GM10847 (cell line): ENCODE measurements around the gene CCDC18.

Experiments
- POLR2A ChIP-seq: IDR thresholded peaks from 2 replicates; pipeline ENCODE4 v1.6.1; 2011; ENCODE audit not compliant: insufficient read length; ENCODE audit errors: extremely low read depth

CCDC18 gene

GRCh38 chr1:93255222-93256079 lies 74.9 kb downstream of the CCDC18 start:
- no peak for TF ChIP-seq POLR2A

- no peak for TF ChIP-seq POLR2A
These were observed 75.9 kb downstream of the CCDC18 start for GRCh38 chr1:93256433-93256832.

GRCh38 chr1:93257889-93258288 lies 77.4 kb downstream of the CCDC18 start:
- no peak for TF ChIP-seq POLR2A

GRCh38 chr1:93262645-93263044 lies 82.1 kb downstream of the CCDC18 start:
- TF ChIP-seq POLR2A, result no peak

GRCh38 chr1:93275634-93276295 lies 95.2 kb downstream of the CCDC18 start:
- no peak for TF ChIP-seq POLR2A

GRCh38 chr1:93283496-93283895 lies 103.0 kb downstream of the CCDC18 start:
- no peak for TF ChIP-seq POLR2A

- no peak for TF ChIP-seq POLR2A
These were observed 108.0 kb downstream of the CCDC18 start for GRCh38 chr1:93288558-93288957.

- no peak for TF ChIP-seq POLR2A
These were observed 116.1 kb downstream of the CCDC18 start for GRCh38 chr1:93296555-93297154.

- no peak for TF ChIP-seq POLR2A
These were observed 120.6 kb downstream of the CCDC18 start for GRCh38 chr1:93301131-93301530.

GRCh38 chr1:93302078-93302477 lies 121.6 kb downstream of the CCDC18 start:
- no peak for TF ChIP-seq POLR2A

GRCh38 chr1:93304716-93305138 lies 124.2 kb downstream of the CCDC18 start:
- TF ChIP-seq POLR2A, result no peak

GRCh38 chr1:93306920-93307319 lies 126.4 kb downstream of the CCDC18 start:
- no peak for TF ChIP-seq POLR2A

GRCh38 chr1:93313026-93313425 lies 132.5 kb downstream of the CCDC18 start:
- no peak for TF ChIP-seq POLR2A

GRCh38 chr1:93317207-93317606 lies 136.7 kb downstream of the CCDC18 start:
- no peak for TF ChIP-seq POLR2A

GRCh38 chr1:93317943-93318342 lies 137.4 kb downstream of the CCDC18 start:
- no peak for TF ChIP-seq POLR2A

GRCh38 chr1:93321720-93322119 lies 141.2 kb downstream of the CCDC18 start:
- no peak for TF ChIP-seq POLR2A
